ENCODE measurements around the gene LANCL1. TPM values are rescaled to one million over a fixed set of nuclear protein-coding genes. Genes with fewer than 3 reads are reported as not detected.
"Not testable (repeated sequence)": the region's sequence is repeated elsewhere in the genome, so short reads cannot be mapped to it uniquely, and the experiment has no call there.

The LANCL1 gene
- polyA plus RNA-seq, 1 experiment = 66.6 TPM

DNA sequence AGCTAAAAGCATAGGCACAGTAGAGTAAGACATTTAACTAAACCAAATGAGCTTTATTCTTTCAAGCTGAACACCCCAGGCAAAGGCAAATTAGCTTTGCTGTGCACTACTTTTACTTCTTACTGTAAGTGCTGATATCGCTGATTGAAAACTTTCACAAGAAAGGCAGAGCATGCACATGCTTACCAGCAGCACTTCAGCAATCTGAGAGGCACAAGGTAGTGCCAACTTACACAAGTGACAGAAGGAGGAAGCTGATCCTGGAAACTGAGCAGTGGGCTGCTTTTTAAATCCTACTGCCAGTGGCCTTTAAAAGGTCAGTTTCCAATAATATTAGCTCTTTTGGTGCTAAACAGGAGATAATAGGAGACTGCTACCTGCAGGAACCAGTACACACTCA is 43.9 kb downstream of the LANCL1 start:
- H3K27ac ChIP-seq (ENCODE audit: low read depth, low read length) = no peak overlapping the region
- H3K4me3 ChIP-seq (ENCODE audit: low read depth, low read length) = no peak overlapping the region
- DNase-seq (ENCODE audit: low read depth, low spot score) = no peak
- no peaks in the 10 kb centered on the region for H3K9me3 ChIP-seq (ENCODE audit: control insufficient read depth, insufficient read depth, low read length)
- no peak for TF ChIP-seq CTCF (IDR thresholded peaks at IDR 0.05; ENCODE audit: low read depth, low read length)
- H3K27me3 ChIP-seq (ENCODE audit: control insufficient read depth, insufficient read depth, low read length) = no peaks in the 10 kb centered on the region
- ChIA-PET POLR2A (no interaction called here), CTCF (interaction anchor here (1.1 to 2.8 kb wide), 3 partner anchors 12 to 70 kb away, joined by 5 to 10 read pairs (median 7); no protein-coding TSS in a partner anchor)

DNA sequence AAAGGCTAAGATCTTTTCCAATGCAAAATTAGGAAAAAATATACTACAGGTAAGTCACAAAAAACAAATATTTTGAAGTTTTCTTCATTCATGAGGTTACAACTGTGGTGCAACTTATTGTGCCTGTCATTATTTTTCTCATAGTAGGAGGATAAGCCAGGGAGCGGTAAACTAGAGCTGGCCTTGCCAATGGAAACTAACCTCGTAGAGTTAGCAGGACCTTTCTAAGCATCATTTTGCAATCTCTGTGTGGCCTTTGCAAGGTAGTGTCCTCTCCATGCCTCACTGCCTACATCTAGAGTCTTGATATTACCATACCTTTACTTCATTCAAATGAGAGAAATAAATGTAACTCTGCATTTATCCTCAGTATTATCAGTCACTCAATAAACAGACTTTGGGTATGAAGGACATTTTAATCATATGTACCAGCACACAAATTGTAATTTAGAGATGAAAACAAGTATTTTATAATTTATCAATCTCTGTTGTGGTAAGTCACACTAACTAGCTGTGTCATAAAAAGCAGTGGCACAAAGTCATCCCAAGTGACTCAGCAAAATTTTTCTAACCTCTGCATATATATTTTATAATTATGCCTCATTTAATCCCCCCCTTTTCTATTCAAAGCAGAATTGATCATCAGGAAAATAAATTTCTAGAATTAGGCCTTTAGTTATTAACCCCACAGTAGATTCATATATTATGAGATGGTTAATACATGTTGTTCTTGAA is 47.0 kb downstream of the LANCL1 start:
- Histone ChIP-seq H3K9me3 (ENCODE audit: control insufficient read depth, insufficient read depth, low read length) (no peaks in the 10 kb centered on the region), H3K27me3 (ENCODE audit: control insufficient read depth, insufficient read depth, low read length) (no peaks in the 10 kb centered on the region), H3K27ac (ENCODE audit: low read depth, low read length) (no peak overlapping the region), H3K4me3 (ENCODE audit: low read depth, low read length) (no peak overlapping the region)
- ChIA-PET CTCF (no interaction called here), POLR2A (no interaction called here)
- no peak for TF ChIP-seq CTCF (IDR thresholded peaks at IDR 0.05; ENCODE audit: low read depth, low read length)
- DNase-seq (ENCODE audit: low read depth, low spot score) = no peak

DNA sequence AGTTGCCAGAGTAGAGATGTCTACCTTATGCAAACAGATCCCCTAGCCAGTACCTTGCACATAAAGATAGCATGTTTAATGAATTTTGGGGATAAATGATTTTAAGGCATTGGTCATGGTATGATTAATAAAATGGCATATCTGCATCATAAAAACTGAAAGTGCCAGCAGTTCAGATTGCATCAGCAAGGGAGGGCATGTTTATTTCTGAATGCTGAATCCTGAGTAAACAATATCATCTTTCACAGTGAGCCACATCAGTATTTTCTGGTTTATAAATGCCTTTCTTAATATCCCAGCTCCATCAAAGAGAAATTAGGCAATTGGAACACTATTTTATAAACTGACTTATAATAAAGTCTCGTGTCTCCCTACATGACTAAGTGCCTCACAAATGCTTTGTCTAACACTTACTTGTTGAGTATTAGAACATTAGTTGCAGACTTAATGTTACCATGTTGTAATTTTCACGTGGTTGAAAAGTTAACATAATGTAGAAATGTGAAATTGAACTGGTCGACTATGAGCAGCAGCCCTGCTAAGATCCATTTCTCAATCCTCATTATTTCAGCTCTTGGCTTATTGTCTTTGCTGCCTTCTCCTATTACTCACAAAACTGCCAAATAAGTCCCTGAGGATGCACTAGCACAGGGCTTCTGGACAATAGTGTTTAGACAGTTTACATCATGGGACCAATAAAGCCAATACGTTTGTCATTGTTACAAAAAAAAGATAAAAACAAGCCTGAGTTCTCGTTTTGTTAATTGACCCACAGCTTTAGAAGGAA is 48.0 kb downstream of the LANCL1 start:
- Histone ChIP-seq H3K27me3 (ENCODE audit: control insufficient read depth, insufficient read depth, low read length) (no peaks in the 10 kb centered on the region), H3K9me3 (ENCODE audit: control insufficient read depth, insufficient read depth, low read length) (no peaks in the 10 kb centered on the region), H3K27ac (ENCODE audit: low read depth, low read length) (no peak overlapping the region), H3K4me3 (ENCODE audit: low read depth, low read length) (no peak overlapping the region)
- ChIA-PET CTCF (no interaction called here), POLR2A (no interaction called here)
- DNase-seq (ENCODE audit: low read depth, low spot score) = no peak
- TF ChIP-seq CTCF (IDR thresholded peaks at IDR 0.05; ENCODE audit: low read depth, low read length) = no peak

GRCh38 chr2:210427309-210427708 is 49.2 kb downstream of the LANCL1 start:
- CTCF ChIA-PET; H3K9me3 ChIP-seq (ENCODE audit: control insufficient read depth, insufficient read depth, low read length); H3K27ac ChIP-seq (ENCODE audit: low read depth, low read length); H3K27me3 ChIP-seq (ENCODE audit: control insufficient read depth, insufficient read depth, low read length); DNase-seq (ENCODE audit: low read depth, low spot score); POLR2A ChIA-PET; H3K4me3 ChIP-seq (ENCODE audit: low read depth, low read length): not testable (repeated sequence)

- H3K27me3 ChIP-seq (ENCODE audit: control insufficient read depth, insufficient read depth, low read length) = no peaks in the 10 kb centered on the region
- DNase-seq (ENCODE audit: low read depth, low spot score) = no peak
- TF ChIP-seq CTCF (IDR thresholded peaks at IDR 0.05; ENCODE audit: low read depth, low read length) = no peak
- no peak overlapping the region for H3K27ac ChIP-seq (ENCODE audit: low read depth, low read length)
- POLR2A ChIA-PET = no interaction called here
- H3K4me3 ChIP-seq (ENCODE audit: low read depth, low read length) = no peak overlapping the region
- H3K9me3 ChIP-seq (ENCODE audit: control insufficient read depth, insufficient read depth, low read length) = no peaks in the 10 kb centered on the region
- CTCF ChIA-PET = interaction anchor here (0.6 kb wide), 2 partner anchors 182 to 451 kb away, joined by 4 to 6 read pairs; no protein-coding TSS in a partner anchor
Measured at GRCh38 chr2:210422366-210422765, 54.2 kb downstream of the LANCL1 start.

Data from AG04450 (cell line).